ENCODE results near the gene NLRC3. TPM values are rescaled to one million over a fixed set of nuclear protein-coding genes. Genes with fewer than 3 reads are reported as not detected.

The NLRC3 gene
- total RNA-seq, 1 donor from 2014 or later, result 3.2 TPM

DNA sequence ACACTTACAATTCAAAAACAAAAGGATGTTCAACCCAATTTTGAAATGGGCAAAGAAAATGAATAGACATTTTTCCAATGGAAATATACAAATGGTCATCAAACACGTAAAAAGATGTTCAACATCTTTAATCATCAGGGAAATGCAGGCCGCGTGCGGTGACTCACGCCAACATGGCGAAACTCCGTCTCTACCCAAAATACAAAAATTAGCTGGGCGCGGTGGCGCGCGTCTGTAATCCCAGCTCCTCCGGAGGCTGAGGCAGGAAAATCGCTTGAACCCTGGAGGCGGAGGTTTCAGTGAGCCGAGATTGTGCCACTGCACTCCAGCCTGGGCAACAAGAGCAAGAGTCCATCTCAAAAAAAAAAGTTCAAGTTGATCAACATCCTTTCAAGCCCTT, 78.2 kb downstream of the NLRC3 start:
- Mint-ChIP-seq H3K9me3 (ENCODE audit: unreplicated experiment) (no peaks in the 10 kb centered on the region), H3K27me3 (ENCODE audit: unreplicated experiment) (peaks cover 5% of the 10 kb centered on the region), H3K4me3 (ENCODE audit: unreplicated experiment) (no peak overlapping the region), H3K27ac (ENCODE audit: unreplicated experiment) (no peak overlapping the region), H3K36me3 (ENCODE audit: low read depth, unreplicated experiment) (peaks cover 3% of the 10 kb centered on the region), H3K4me1 (ENCODE audit: unreplicated experiment) (peaks cover 6% of the 10 kb centered on the region)
- no peak for TF ChIP-seq CTCF (IDR thresholded peaks at IDR 0.05; ENCODE audit: unreplicated experiment)
- no peak for DNase-seq (ENCODE audit: low spot score)

DNA sequence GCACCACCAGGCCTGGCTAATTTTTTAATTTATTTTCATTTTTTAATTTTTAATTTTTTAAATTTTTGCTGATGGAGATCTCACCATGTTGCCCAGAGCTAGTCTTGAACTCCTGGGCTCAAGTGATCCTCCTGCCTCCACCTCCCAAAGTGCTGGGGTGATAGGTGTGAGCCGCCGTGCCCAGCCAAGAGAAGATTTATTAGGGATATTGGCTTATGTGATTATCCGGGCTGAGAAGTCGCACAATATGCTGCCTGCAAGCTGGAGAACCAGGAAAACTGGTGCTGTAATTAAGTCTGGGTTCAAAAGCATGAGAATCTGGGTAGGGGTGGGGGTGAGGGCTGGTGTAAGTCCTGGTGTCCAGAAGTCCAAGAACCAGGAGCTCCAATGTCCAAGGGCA, 79.4 kb downstream of the NLRC3 start:
- no peak for DNase-seq (ENCODE audit: low spot score)
- Mint-ChIP-seq H3K27ac (ENCODE audit: unreplicated experiment) (no peak overlapping the region), H3K9me3 (ENCODE audit: unreplicated experiment) (no peaks in the 10 kb centered on the region), H3K4me3 (ENCODE audit: unreplicated experiment) (no peak overlapping the region), H3K27me3 (ENCODE audit: unreplicated experiment) (peaks cover 5% of the 10 kb centered on the region), H3K36me3 (ENCODE audit: low read depth, unreplicated experiment) (peaks cover 3% of the 10 kb centered on the region), H3K4me1 (ENCODE audit: unreplicated experiment) (peaks cover 6% of the 10 kb centered on the region)
- no peak for TF ChIP-seq CTCF (IDR thresholded peaks at IDR 0.05; ENCODE audit: unreplicated experiment)

GRCh38 chr16:3496386-3496785, 80.8 kb downstream of the NLRC3 start:
- H3K36me3 Mint-ChIP-seq (ENCODE audit: low read depth, unreplicated experiment), result peaks cover 3% of the 10 kb centered on the region
- peak overlapping the region; percentile 51 for H3K4me3 Mint-ChIP-seq (ENCODE audit: unreplicated experiment)
- no peaks in the 10 kb centered on the region for H3K9me3 Mint-ChIP-seq (ENCODE audit: unreplicated experiment)
- no peak overlapping the region for H3K27ac Mint-ChIP-seq (ENCODE audit: unreplicated experiment)
- H3K4me1 Mint-ChIP-seq (ENCODE audit: unreplicated experiment), result no peaks in the 10 kb centered on the region
- no peak for DNase-seq (ENCODE audit: low spot score)
- peaks cover 6% of the 10 kb centered on the region for H3K27me3 Mint-ChIP-seq (ENCODE audit: unreplicated experiment)
- TF ChIP-seq CTCF (IDR thresholded peaks at IDR 0.05; ENCODE audit: unreplicated experiment), result no peak

DNA sequence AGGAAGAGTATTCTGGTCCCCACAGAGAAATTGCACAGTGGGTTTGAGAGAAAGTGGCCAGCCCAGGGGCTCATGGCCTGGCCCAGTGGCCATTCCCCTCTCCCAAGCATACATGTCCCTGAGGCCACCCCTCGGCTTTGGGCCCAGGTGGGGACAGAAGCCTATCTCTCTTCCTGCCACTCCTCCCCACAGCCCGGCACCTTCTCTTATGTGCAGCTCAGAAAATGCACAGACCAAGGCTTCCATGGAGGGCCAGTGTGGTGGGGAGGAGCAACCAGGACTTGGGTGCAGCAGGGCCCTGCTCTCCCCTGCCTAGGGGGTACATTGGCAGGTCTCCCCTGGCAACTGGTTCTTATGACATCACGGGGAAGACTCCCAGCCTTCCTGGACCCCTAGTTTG, 82.0 kb downstream of the NLRC3 start, which contains the start of gene C16orf90:
Gene C16orf90 (minus strand): TSS at position 314 of the 400 bp plus-strand sequence. CDS start 68 bp downstream, at position 246.
- Mint-ChIP-seq H3K9me3 (ENCODE audit: unreplicated experiment) (no peaks in the 10 kb centered on the region), H3K36me3 (ENCODE audit: low read depth, unreplicated experiment) (peaks cover 3% of the 10 kb centered on the region), H3K27me3 (ENCODE audit: unreplicated experiment) (peaks cover 4% of the 10 kb centered on the region), H3K27ac (ENCODE audit: unreplicated experiment) (no peak within 1 kb of the TSS), H3K4me3 (ENCODE audit: unreplicated experiment) (no peak within 1 kb of the TSS), H3K4me1 (ENCODE audit: unreplicated experiment) (no peaks in the 10 kb centered on the region)
- no peak for TF ChIP-seq CTCF (IDR thresholded peaks at IDR 0.05; ENCODE audit: unreplicated experiment)
- no peak for DNase-seq (ENCODE audit: low spot score)

- H3K4me3 Mint-ChIP-seq (ENCODE audit: unreplicated experiment), result no peak overlapping the region
- H3K27me3 Mint-ChIP-seq (ENCODE audit: unreplicated experiment), result peaks cover 4% of the 10 kb centered on the region
- H3K9me3 Mint-ChIP-seq (ENCODE audit: unreplicated experiment), result no peaks in the 10 kb centered on the region
- peaks cover under 1% of the 10 kb centered on the region for H3K36me3 Mint-ChIP-seq (ENCODE audit: low read depth, unreplicated experiment)
- no peak overlapping the region for H3K27ac Mint-ChIP-seq (ENCODE audit: unreplicated experiment)
- H3K4me1 Mint-ChIP-seq (ENCODE audit: unreplicated experiment), result no peaks in the 10 kb centered on the region
- no peak for TF ChIP-seq CTCF (IDR thresholded peaks at IDR 0.05; ENCODE audit: unreplicated experiment)
- no peak for DNase-seq (ENCODE audit: low spot score)
Measured at GRCh38 chr16:3494386-3494973, 82.7 kb downstream of the NLRC3 start.

All from endothelial cell (in vitro differentiated cells).